WTC11 (cell line): ENCODE data around the gene TRAF7. TPM values are rescaled to one million over a fixed set of nuclear protein-coding genes. Genes with fewer than 3 reads are reported as not detected.

Source experiments
- ATAC-seq: fragments of 200-7000 bp; cut with Tn5 transposase; 2 replicates; pipeline ENCODE4 v1.10.0; 2021; ENCODE audit warnings: mild to moderate bottlenecking, moderate library complexity
- CTCF ChIA-PET: fragments of 300-600 bp; sonication (Branson Sonifier 250); formaldehyde crosslinking; loops from one replicate; lab custom pipeline; 2021; ENCODE audit warnings: antibody characterized with exemption; lab: Charles Lee
- POLR2A ChIA-PET: fragments of 350-600 bp; sonication (Branson Sonifier 250); formaldehyde crosslinking; loops from one replicate; lab custom pipeline; 2021; ENCODE audit warnings: antibody characterized with exemption; lab: Charles Lee
- DNase-seq: peaks from one replicate; pipeline ENCODE4 v3.0.0; 2021; ENCODE audit warnings: low spot score
- H3K27ac Mint-ChIP-seq: 2 replicates; pipeline ENCODE4 v1.8.0; 2021; ENCODE audit warnings: mixed read lengths
- H3K27me3 Mint-ChIP-seq: 2 replicates; pipeline ENCODE4 v1.8.0; 2021; ENCODE audit warnings: low read depth, mild to moderate bottlenecking, moderate library complexity, mixed read lengths
- H3K36me3 Mint-ChIP-seq: 2 replicates; pipeline ENCODE4 v1.8.0; 2021; ENCODE audit warnings: mixed read lengths
- H3K4me1 Mint-ChIP-seq: 2 replicates; pipeline ENCODE4 v1.8.0; 2022; ENCODE audit warnings: mixed read lengths
- H3K4me3 Mint-ChIP-seq: 2 replicates; pipeline ENCODE4 v1.8.0; 2021; ENCODE audit warnings: mild to moderate bottlenecking, moderate library complexity, mixed read lengths
- H3K9me3 Mint-ChIP-seq: 2 replicates; pipeline ENCODE4 v1.8.0; 2021; ENCODE audit warnings: mixed read lengths
- AR ChIP-seq: fragments of 250-450 bp; sonication (Bioruptor Pico); IDR thresholded peaks from 2 replicates; pipeline ENCODE4 v1.9.0; 2021; ENCODE audit warnings: mild to moderate bottlenecking
- ELF4 ChIP-seq: sonication (generic); formaldehyde crosslinking; IDR thresholded peaks from 2 replicates; pipeline ENCODE4 v1.8.1; 2022; ENCODE audit warnings: low read depth, mild to moderate bottlenecking, moderate library complexity, missing genetic modification reagents
- EMX1 ChIP-seq: fragments of 250-450 bp; sonication (Bioruptor Pico); IDR thresholded peaks from 2 replicates; pipeline ENCODE4 v1.8.0; 2021; ENCODE audit warnings: mild to moderate bottlenecking
- FOXJ3 ChIP-seq: sonication (generic); formaldehyde crosslinking; IDR thresholded peaks from 2 replicates; pipeline ENCODE4 v1.9.0; 2021; ENCODE audit warnings: missing genetic modification reagents, mild to moderate bottlenecking, borderline replicate concordance
- GRHL2 ChIP-seq: fragments of 250-450 bp; sonication (Bioruptor Pico); IDR thresholded peaks from 2 replicates; pipeline ENCODE4 v1.8.0; 2022; ENCODE audit warnings: mild to moderate bottlenecking, moderate library complexity; ENCODE audit not compliant: insufficient replicate concordance, severe bottlenecking
- GTF2I ChIP-seq: fragments of 250-450 bp; sonication (Bioruptor Pico); conservative IDR thresholded peaks from 2 replicates; pipeline ENCODE4 v1.4.0; 2021; ENCODE audit warnings: mild to moderate bottlenecking
- MLX ChIP-seq: sonication (generic); formaldehyde crosslinking; IDR thresholded peaks from 2 replicates; pipeline ENCODE4 v1.8.1; 2023; ENCODE audit warnings: mild to moderate bottlenecking, missing genetic modification reagents, moderate library complexity
- MXD4 ChIP-seq: fragments of 250-450 bp; sonication (Bioruptor Pico); IDR thresholded peaks from 2 replicates; pipeline ENCODE4 v1.8.0; 2021; ENCODE audit warnings: mild to moderate bottlenecking, moderate library complexity, borderline replicate concordance
- NFYB ChIP-seq: sonication (generic); formaldehyde crosslinking; conservative IDR thresholded peaks from 2 replicates; pipeline ENCODE4 v1.8.0; 2022; ENCODE audit warnings: low read depth, missing genetic modification reagents
- NR1H2 ChIP-seq: sonication (generic); formaldehyde crosslinking; IDR thresholded peaks from 2 replicates; pipeline ENCODE4 v1.9.0; 2021; ENCODE audit warnings: mild to moderate bottlenecking, moderate library complexity, missing genetic modification reagents
- SMAD3 ChIP-seq: sonication (generic); formaldehyde crosslinking; IDR thresholded peaks from 2 replicates; pipeline ENCODE4 v1.8.0; 2022; ENCODE audit warnings: missing genetic modification reagents, mild to moderate bottlenecking, borderline replicate concordance
- SOX15 ChIP-seq: fragments of 250-450 bp; sonication (Bioruptor Pico); IDR thresholded peaks from 2 replicates; pipeline ENCODE4 v1.9.0; 2021; ENCODE audit warnings: mild to moderate bottlenecking
- TEAD1 ChIP-seq: sonication (generic); formaldehyde crosslinking; IDR thresholded peaks from 2 replicates; pipeline ENCODE4 v1.8.0; 2022; ENCODE audit warnings: mild to moderate bottlenecking, missing genetic modification reagents
- TP53 ChIP-seq: sonication (generic); formaldehyde crosslinking; IDR thresholded peaks from 2 replicates; pipeline ENCODE4 v1.8.1; 2023; ENCODE audit warnings: mild to moderate bottlenecking, missing genetic modification reagents
- ZNF317 ChIP-seq: sonication (generic); formaldehyde crosslinking; IDR thresholded peaks from 2 replicates; pipeline ENCODE4 v1.8.1; 2023; ENCODE audit warnings: low read depth, mild to moderate bottlenecking, moderate library complexity, missing genetic modification reagents, borderline replicate concordance
- ZNF671 ChIP-seq: fragments of 250-450 bp; sonication (Bioruptor Pico); IDR thresholded peaks from 2 replicates; pipeline ENCODE4 v1.8.0; 2021; ENCODE audit warnings: mild to moderate bottlenecking
- total RNA-seq: library from RNA; stranded (reverse); gene quantifications from 3 replicates; pipeline ENCODE4 v1.2.3, GENCODE V29; 2021
- TF ChIP-seq, protein P1 (sequence below): fragments of 250-450 bp; sonication (Bioruptor Pico); IDR thresholded peaks from 2 replicates; pipeline ENCODE4 v2.1.2; 2022; ENCODE audit warnings: mild to moderate bottlenecking, moderate library complexity
- TF ChIP-seq, protein P2 (sequence below): sonication (generic); formaldehyde crosslinking; IDR thresholded peaks from 2 replicates; pipeline ENCODE4 v1.8.0; 2023; ENCODE audit warnings: missing genetic modification reagents, mild to moderate bottlenecking, borderline replicate concordance
- TF ChIP-seq, protein P3 (sequence below): fragments of 250-450 bp; sonication (Bioruptor Pico); conservative IDR thresholded peaks from 2 replicates; pipeline ENCODE4 v1.9.0; 2021; ENCODE audit warnings: mild to moderate bottlenecking
- TF ChIP-seq, protein P4 (sequence below): sonication (generic); formaldehyde crosslinking; conservative IDR thresholded peaks from 2 replicates; pipeline ENCODE4 v1.8.1; 2022; ENCODE audit warnings: mild to moderate bottlenecking, missing genetic modification reagents
- TF ChIP-seq, protein P5 (sequence below): fragments of 250-450 bp; sonication (Bioruptor Pico); IDR thresholded peaks from 2 replicates; pipeline ENCODE4 v1.8.0; 2021; ENCODE audit warnings: mild to moderate bottlenecking

TRAF7 gene
- total RNA-seq, 1 experiment from 2014 or later = 148 TPM

- TF ChIP-seq, protein P1, sequence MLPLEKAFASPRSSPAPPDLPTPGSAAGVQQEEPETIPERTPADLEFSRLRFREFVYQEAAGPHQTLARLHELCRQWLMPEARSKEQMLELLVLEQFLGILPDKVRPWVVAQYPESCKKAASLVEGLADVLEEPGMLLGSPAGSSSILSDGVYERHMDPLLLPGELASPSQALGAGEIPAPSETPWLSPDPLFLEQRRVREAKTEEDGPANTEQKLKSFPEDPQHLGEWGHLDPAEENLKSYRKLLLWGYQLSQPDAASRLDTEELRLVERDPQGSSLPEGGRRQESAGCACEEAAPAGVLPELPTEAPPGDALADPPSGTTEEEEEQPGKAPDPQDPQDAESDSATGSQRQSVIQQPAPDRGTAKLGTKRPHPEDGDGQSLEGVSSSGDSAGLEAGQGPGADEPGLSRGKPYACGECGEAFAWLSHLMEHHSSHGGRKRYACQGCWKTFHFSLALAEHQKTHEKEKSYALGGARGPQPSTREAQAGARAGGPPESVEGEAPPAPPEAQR (CRISPR knock-in tag) = no peak
- no peak for TF ChIP-seq SMAD3 (CRISPR knock-in tag)
- no peak for TF ChIP-seq SOX15 (CRISPR knock-in tag)
- no peak for TF ChIP-seq TP53
- TF ChIP-seq AR = no peak
- TF ChIP-seq, protein P2, sequence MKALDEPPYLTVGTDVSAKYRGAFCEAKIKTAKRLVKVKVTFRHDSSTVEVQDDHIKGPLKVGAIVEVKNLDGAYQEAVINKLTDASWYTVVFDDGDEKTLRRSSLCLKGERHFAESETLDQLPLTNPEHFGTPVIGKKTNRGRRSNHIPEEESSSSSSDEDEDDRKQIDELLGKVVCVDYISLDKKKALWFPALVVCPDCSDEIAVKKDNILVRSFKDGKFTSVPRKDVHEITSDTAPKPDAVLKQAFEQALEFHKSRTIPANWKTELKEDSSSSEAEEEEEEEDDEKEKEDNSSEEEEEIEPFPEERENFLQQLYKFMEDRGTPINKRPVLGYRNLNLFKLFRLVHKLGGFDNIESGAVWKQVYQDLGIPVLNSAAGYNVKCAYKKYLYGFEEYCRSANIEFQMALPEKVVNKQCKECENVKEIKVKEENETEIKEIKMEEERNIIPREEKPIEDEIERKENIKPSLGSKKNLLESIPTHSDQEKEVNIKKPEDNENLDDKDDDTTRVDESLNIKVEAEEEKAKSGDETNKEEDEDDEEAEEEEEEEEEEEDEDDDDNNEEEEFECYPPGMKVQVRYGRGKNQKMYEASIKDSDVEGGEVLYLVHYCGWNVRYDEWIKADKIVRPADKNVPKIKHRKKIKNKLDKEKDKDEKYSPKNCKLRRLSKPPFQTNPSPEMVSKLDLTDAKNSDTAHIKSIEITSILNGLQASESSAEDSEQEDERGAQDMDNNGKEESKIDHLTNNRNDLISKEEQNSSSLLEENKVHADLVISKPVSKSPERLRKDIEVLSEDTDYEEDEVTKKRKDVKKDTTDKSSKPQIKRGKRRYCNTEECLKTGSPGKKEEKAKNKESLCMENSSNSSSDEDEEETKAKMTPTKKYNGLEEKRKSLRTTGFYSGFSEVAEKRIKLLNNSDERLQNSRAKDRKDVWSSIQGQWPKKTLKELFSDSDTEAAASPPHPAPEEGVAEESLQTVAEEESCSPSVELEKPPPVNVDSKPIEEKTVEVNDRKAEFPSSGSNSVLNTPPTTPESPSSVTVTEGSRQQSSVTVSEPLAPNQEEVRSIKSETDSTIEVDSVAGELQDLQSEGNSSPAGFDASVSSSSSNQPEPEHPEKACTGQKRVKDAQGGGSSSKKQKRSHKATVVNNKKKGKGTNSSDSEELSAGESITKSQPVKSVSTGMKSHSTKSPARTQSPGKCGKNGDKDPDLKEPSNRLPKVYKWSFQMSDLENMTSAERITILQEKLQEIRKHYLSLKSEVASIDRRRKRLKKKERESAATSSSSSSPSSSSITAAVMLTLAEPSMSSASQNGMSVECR (CRISPR knock-in tag) = no peak
- no peak for TF ChIP-seq MLX (CRISPR knock-in tag)
- no peak for TF ChIP-seq NFYB (CRISPR knock-in tag)
- TF ChIP-seq, protein P3, sequence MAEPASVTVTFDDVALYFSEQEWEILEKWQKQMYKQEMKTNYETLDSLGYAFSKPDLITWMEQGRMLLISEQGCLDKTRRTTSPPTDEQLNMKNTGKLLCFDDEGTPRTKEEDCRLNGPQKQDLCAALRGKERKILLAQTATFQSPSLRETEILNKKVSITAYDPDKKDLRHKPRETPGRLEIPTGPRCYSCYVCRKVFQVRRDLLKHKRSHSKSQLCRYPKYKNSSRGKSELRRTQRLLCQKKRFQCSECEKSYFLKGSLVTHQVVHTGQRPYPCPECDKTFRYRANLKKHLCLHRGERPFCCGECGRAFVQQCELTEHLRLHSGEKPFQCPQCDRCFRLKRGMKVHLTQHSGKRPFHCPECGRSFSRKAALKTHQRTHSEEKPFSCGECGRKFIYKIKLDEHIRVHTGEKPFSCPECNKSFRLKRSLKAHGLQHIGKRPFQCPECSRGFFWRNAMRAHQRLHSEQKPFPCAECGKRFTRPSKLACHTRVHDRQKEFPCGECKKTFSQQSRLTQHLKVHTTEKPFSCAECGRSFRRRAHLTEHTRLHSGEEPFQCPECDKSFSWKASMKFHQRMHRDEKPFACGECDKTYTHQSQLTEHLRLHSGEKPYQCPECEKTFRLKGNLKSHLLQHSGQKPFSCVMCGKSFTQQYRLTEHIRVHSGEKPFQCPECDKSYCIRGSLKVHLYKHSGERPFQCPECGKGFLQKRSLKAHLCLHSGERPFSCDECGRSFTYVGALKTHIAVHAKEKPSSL (CRISPR knock-in tag) = no peak
- TF ChIP-seq, all 79 proteins: peak for 0
- no peak overlapping the region for H3K4me3 Mint-ChIP-seq
- POLR2A ChIA-PET = no interaction called here
- DNase-seq (no peak), ATAC-seq (no peak)
- H3K9me3 Mint-ChIP-seq = no peaks in the 10 kb centered on the region
- peaks cover 55% of the 10 kb centered on the region for H3K27me3 Mint-ChIP-seq
- no peaks in the 10 kb centered on the region for H3K36me3 Mint-ChIP-seq
- no peak overlapping the region for H3K27ac Mint-ChIP-seq
- CTCF ChIA-PET = interaction anchor here (0.8 to 2.7 kb wide), 4 partner anchors 51 to 140 kb away, joined by 3 to 10 read pairs (median 4); no protein-coding TSS in a partner anchor
- H3K4me1 Mint-ChIP-seq = no peaks in the 10 kb centered on the region
These were observed 11.6 kb upstream of the TRAF7 start for GRCh38 chr16:2143878-2144485.

DNA sequence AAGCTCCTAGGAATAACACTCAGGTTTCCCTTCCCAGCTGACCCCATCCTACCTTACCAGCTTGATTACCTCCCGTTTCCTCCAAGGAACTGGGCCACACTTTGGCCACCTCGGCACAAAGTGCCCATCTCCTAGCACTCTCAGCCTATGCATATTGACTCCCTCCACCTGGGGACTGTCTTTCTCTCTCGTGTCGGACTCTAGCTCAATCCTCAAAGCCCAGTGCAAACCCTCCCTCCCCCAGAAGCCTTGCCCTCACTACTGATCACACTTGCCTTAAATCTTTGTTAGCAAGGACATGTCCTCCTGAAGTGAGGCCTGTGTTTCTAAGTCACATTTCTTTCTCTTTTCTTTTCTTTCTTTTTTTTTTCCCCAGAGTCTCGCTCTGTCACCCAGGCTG lies 9.7 kb upstream of the TRAF7 start:
- no peak overlapping the region for H3K27ac Mint-ChIP-seq
- H3K27me3 Mint-ChIP-seq = peaks cover 39% of the 10 kb centered on the region
- H3K36me3 Mint-ChIP-seq = no peaks in the 10 kb centered on the region
- ChIA-PET CTCF (interaction anchor here (0.9 to 2.0 kb wide), 6 partner anchors 9 to 140 kb away, joined by 3 to 8 read pairs (median 4); partner anchors contain the start of gene TRAF7), POLR2A (interaction anchor here (1.3 kb wide), 1 partner anchor 9 kb away, joined by 3 read pairs; the partner anchor contains the start of gene TRAF7)
- ATAC-seq (no peak), DNase-seq (no peak)
- H3K4me3 Mint-ChIP-seq = no peak overlapping the region
- no peaks in the 10 kb centered on the region for H3K9me3 Mint-ChIP-seq
- H3K4me1 Mint-ChIP-seq = peaks cover 12% of the 10 kb centered on the region
- no peak for TF ChIP-seq EMX1 (CRISPR knock-in tag)
- no peak for TF ChIP-seq ZNF317 (CRISPR knock-in tag)
- TF ChIP-seq GTF2I (CRISPR knock-in tag) = no peak
- TF ChIP-seq NR1H2 = no peak
- TF ChIP-seq FOXJ3 = no peak
- TF ChIP-seq MXD4 (CRISPR knock-in tag) = no peak
- no peak for TF ChIP-seq ELF4 (CRISPR knock-in tag)
- TF ChIP-seq, protein P4, sequence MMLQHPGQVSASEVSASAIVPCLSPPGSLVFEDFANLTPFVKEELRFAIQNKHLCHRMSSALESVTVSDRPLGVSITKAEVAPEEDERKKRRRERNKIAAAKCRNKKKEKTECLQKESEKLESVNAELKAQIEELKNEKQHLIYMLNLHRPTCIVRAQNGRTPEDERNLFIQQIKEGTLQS (CRISPR knock-in tag) = no peak
- no peak for TF ChIP-seq ZNF671 (CRISPR knock-in tag)
- TF ChIP-seq TEAD1 (CRISPR knock-in tag) = no peak
- TF ChIP-seq, protein P5, sequence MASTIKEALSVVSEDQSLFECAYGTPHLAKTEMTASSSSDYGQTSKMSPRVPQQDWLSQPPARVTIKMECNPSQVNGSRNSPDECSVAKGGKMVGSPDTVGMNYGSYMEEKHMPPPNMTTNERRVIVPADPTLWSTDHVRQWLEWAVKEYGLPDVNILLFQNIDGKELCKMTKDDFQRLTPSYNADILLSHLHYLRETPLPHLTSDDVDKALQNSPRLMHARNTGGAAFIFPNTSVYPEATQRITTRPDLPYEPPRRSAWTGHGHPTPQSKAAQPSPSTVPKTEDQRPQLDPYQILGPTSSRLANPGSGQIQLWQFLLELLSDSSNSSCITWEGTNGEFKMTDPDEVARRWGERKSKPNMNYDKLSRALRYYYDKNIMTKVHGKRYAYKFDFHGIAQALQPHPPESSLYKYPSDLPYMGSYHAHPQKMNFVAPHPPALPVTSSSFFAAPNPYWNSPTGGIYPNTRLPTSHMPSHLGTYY (CRISPR knock-in tag) = no peak
- no peak for TF ChIP-seq GRHL2 (CRISPR knock-in tag)
